SH-SY5Y (cell line): Measurements from ENCODE around the gene NPHP3.

Source experiments
- GATA2 ChIP-seq: IDR thresholded peaks from 2 replicates; pipeline ENCODE4 v1.6.1; 2011; ENCODE audit warnings: mild to moderate bottlenecking, low read depth, low read length
- GATA3 ChIP-seq: IDR thresholded peaks from 2 replicates; pipeline ENCODE4 v1.6.1; 2011; ENCODE audit warnings: low read depth, mild to moderate bottlenecking, low read length, moderate library complexity

GRCh38 chr3:132665230-132665745 lies 56.9 kb downstream of the NPHP3 start:
- TF ChIP-seq GATA2: no peak
- TF ChIP-seq GATA3: no peak
